T47D (cell line): ENCODE measurements around the gene CALD1.

Experiments used
- DNase-seq, 2 experiments: peaks; one replicate each; pipeline versions ENCODE4 v3.0.0 to v3.0.0-alpha.2; 2011 to 2012; ENCODE audit warnings: low read depth in 1 of 2, low spot score in 1 of 2
- JUND ChIP-seq: IDR thresholded peaks from 2 replicates; pipeline ENCODE4 v1.6.1; 2012; ENCODE audit warnings: low read depth
- in situ Hi-C: cut with HindIII; loops from 2 replicates; pipeline ENCODE4 v1.10.0; 2016; ENCODE audit warnings: low sequenced_read_pairs, low pct_unique_long_range_greater_than_20kb

CALD1 gene

DNA sequence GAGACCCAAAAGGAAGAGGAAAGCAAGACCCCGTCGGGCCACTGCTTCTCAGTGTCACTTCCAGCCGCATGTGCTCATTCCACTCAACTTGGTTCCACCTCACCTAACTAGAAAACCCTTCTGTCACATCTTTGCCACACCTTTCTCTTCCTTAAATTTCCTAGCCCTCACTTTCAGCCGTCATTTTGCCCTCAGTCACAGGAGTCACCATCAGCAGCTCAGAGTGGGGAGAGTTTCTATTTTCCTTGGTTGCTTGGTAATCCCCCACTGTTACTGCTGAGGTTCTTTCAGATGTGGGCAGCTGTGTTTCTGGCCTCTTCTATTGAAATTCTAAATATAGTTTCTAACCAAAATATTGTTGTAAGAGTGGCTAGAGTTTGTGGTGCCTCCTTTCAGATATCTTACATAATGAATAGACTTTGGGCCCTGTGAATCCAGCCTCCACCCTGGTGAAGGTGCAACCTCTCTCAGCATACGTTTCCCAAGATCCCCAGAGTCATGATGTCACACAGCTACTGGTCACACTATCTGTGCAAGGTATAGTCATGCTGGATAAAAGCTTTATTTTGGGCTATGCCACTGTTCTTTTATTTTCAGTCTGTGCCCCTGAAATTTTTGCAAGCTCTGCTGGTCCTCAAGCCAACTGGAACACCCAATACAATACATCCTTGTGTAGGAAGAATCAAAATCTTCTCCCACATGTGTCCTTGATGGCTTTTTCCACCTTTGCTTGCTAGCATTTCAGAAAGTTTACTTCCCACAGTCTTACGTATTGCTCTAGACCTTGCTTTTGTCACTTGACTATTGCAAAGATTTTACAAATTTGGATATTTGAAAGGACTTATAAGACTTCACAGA, 216.0 kb downstream of the CALD1 start:
- in situ Hi-C loops = no loop called here
- DNase-seq = no peak
- TF ChIP-seq JUND = no peak

GRCh38 chr7:134996097-134996550, 216.7 kb downstream of the CALD1 start:
- DNase-seq = no peak
- no peak for TF ChIP-seq JUND
- in situ Hi-C loops = no loop called here

DNA sequence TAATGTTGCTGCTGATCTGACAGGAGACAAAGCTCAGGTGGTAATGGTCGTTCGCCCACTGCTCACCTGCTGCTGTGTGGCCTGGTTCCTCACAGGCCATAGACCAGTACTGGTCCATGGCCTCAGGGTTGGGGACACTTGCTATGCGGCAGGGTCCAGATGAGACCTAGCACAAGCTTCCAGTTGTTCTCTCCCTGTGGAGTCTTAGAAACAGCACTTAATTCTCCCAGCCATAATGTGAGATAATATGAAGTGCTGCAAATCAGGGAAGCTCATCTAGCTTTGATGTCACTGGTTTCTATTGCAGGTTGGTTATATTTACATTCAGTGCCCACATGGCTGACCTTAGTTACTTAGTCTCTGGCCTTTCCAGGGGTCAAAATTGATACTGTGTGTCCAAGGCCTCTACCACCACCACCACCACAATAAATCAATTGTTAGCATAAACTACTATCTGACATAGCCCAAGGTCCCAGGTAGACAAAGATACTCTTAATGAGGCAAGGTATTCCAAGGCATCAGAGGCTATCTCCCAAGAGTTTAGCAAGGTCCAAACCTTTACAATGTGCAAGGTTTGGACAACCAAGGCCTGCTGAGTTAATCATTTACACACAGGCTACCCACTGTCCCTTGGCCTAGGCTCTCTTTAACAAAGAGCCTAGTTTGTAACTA, 217.9 kb downstream of the CALD1 start:
- TF ChIP-seq JUND = no peak
- DNase-seq = no peak
- in situ Hi-C loops = no loop called here

GRCh38 chr7:134999136-134999535, 219.7 kb downstream of the CALD1 start:
- in situ Hi-C loops = no loop called here
- DNase-seq = no peak
- no peak for TF ChIP-seq JUND

- in situ Hi-C loops = no loop called here
- no peak for TF ChIP-seq JUND
- DNase-seq = no peak
Measured at GRCh38 chr7:135001390-135002165, 222.1 kb downstream of the CALD1 start.

DNA sequence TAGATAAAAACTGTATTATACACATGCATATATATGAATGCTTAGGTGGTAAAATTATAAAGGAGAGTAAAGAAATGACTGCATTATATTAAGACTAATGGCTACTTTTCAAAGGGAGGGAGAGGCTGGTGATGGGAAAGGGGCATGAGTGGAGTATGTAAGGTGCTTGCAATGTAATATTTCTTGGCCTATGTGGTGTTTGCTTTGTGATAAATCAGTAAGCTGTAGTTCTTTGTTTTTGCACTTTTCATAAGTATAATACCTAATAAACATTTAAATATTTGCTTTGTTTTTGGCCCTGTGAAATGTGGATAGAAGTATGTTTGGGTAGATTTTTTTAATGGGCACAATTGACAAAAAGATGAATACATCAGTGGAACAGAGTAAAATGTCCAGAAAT, 232.8 kb downstream of the CALD1 start:
- no peak for DNase-seq
- in situ Hi-C loops = no loop called here
- TF ChIP-seq JUND = no peak
